ENCODE measurements around the gene CADPS2.

- TF ChIP-seq CREB1 (IDR thresholded peaks at IDR 0.05; ENCODE audit: low read depth) (no peak), EGR1 (IDR thresholded peaks at IDR 0.05; ENCODE audit: borderline replicate concordance in 1 of 2, low read depth in 2 of 2, low read length in 2 of 2) (no peak)
Measured at GRCh38 chr7:122511268-122511667, 375.0 kb downstream of the CADPS2 start.
